Pons (tissue), 1 donor: Measurements from ENCODE around the gene CKB.

Experiments
- DNase-seq: peaks from one replicate; pipeline ENCODE4 v3.0.0-alpha.2; 2016; ENCODE audit warnings: low spot score

The CKB gene

DNA sequence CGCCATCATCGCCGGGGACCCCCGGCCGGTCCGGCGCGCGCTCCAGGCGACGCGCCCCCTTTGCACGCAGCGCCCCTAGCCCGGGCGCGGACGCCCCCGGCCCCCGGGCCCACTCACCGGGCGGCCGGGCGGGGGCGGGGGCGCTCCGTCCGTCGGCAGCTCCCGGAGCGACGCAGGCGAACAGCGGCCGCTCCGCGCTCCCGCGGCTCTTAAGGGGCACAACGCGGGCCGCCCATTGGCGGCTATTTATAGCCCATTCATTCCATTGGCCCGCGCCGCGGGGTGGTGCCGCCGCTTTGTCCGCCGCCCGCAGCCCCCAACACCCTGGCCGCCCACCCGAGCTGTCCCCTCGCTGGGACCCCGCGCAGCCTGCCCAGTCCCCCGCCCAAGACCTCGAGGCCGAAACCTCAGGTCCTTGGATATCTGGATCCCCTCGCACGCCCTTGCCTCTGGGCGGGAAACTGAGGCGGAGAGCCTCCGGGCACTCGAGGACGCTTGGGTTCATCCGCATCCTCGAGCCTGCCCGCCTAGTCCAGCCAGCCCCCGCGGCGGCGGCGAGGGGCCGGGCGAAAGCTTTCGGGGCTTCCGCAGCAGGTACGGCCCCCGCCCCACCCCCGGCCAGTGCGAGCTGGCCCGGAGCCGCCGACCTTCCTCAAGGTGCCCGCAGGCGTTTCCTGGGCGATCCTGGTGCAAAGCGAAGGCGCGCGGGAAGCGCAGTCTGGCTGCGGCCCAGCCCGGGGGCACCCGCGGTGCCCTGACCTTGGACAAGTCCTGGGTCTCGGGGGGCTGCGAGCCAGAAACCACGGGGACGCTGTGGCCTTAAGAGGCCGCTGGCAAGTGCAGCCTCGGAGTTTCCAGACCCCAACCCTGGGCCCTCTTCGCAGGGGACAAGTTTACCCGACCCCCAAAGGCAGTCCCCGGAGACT, at the start of gene CKB:
Gene CKB, minus strand, starts transcription at position 182 of the 926 bp plus-strand sequence. CDS start 337 bp downstream, outside the sequence.
- DNase-seq, result peak; percentile 76

DNA sequence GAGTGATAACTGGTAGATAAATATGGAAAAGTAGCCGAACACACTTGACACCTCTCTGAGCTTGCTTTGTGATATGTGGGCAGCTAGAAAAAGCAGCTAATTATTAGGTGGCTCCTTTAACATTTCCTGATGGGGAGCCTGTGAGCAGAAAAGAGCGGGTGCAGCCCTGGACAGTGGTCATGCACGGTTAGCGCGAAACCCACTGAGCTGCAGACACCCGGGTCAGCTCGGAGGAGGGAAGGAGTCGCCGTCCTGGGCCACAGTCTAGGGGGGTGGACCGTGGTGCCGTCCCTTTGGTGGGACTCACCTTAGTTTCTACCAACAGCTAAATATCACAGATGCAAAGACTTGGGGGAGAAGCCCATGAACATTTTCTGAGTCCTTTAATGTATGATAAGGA, 46.8 kb upstream of the CKB start:
- DNase-seq, result no peak

DNA sequence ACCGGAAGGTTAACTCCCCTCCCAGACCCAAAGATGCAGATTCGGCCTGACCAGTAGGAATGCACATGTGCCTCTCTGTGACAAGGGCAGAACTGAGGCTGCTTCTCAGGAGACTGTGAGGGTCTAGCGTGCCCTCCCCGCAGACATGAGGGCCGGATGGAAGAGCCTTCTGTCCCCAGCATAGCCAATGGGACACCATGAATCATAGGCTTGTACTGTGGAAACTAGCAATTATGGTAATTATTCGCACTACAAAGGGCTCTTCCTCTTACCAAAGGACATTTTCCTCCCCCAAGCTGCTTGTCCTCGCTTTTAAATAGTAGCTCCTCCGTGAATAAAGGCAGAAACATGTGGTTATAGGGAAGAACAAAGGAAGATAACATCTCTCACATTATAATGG, 46.3 kb upstream of the CKB start:
- peak; percentile 50 for DNase-seq

DNA sequence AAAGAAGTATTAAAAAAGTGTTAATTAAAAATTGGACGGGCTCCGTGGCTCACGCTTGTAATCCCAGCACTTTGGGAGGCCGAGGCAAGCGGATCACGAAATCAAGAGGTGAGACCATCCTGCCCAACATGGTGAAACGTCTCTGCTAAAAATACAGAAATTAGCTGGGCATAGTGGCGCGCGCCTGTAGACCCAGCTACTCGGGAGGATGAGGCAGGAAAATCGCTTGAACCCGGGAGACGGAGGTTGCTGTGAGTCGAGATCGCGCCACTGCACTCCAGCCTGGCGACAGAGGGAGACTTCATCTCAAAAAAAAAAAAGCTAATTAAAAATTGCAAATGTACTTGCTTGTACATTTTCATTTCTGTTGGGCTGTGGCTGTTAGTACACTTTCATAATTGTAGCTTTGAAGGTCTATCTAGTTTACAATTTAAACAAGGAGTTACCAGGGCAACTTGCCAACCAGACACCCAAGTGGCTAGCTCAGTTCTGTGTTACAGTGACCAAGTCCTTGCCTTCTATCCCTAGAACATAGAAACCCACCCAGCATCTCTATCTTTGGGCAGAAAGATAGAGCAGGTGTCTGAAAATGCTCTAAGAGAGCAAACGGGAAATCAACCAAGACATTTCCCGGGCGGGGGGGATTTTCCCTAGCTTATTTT, 41.3 kb upstream of the CKB start:
- DNase-seq, result no peak

DNA sequence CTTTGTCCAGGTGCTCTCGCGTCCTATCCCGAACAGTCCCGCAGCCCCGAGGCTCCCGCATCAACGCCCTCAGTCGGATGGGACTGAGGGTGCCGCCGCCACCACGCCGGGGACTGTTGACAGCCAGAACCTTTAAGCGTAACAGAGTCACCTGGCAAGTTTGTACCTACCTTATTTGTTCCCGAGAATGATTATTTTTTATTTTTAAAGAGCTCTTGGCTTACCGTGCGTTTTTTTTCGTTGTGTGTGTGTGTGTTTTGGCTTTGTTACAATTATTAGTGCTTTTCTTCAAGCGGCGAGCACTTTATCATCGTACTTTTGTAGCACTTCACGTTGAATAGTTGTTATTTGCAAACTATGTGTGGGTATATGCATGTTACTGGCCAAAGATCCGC, 40.6 kb upstream of the CKB start:
- DNase-seq, result peak; percentile 26

DNA sequence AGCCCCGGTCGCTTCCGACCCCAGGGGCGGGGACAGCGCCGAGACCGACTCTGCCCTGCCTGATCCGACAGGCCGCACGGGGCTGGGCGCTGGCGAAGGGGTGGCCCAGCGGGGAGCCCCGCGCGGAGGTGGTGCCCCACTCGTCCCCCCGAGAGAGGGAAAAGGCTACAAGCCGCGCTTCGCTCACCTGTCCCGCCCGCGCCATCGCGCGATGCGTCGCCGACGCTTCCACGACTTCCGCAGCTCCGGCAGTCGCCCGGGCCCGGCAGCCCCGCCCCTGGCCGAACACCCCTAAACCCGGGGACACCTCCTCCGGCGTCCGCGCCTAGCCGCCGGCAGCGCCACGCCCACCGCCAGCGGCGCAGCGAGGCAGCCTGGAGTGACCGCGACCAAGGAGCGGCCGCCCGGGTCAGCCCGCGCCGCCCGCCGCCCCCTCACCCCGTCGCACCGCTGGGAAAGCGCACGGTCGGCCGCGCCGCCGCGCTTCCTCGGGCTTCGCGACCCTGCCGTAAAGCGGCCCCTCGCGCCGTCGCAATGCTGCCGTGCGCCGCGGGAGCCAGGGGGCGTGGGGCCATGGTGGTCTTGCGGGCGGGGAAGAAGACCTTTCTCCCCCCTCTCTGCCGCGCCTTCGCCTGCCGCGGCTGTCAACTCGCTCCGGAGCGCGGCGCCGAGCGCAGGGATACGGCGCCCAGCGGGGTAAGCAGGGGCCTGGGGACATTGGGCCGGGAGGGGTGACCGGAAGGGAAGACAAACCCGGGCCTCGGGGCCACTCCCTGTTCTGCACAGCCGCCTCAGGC, 40.0 kb upstream of the CKB start, which contains the start of the genes BAG5 and COA8:
Gene BAG5, minus strand, starts transcription at position 229 of the 797 bp plus-strand sequence. CDS start 1,493 bp downstream, outside the sequence.
Gene COA8, plus strand, starts transcription at position 532 of the 797 bp plus-strand sequence. Its CDS starts 42 bp downstream, at position 574.
- DNase-seq, result peak; percentile 58

DNA sequence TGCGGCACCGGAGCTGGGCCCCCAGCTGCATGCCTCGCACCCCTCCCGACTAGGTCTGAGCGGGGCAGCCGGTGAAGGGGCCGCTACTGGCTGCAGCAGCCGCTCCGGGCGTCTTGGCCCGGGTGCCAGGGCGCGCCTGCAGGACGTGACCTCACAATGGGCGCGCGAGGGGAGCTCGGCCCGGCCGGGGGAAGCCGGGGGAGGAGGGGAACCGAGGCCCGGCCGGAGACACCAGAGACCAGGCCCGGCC, 39.5 kb upstream of the CKB start:
- no peak for DNase-seq

DNA sequence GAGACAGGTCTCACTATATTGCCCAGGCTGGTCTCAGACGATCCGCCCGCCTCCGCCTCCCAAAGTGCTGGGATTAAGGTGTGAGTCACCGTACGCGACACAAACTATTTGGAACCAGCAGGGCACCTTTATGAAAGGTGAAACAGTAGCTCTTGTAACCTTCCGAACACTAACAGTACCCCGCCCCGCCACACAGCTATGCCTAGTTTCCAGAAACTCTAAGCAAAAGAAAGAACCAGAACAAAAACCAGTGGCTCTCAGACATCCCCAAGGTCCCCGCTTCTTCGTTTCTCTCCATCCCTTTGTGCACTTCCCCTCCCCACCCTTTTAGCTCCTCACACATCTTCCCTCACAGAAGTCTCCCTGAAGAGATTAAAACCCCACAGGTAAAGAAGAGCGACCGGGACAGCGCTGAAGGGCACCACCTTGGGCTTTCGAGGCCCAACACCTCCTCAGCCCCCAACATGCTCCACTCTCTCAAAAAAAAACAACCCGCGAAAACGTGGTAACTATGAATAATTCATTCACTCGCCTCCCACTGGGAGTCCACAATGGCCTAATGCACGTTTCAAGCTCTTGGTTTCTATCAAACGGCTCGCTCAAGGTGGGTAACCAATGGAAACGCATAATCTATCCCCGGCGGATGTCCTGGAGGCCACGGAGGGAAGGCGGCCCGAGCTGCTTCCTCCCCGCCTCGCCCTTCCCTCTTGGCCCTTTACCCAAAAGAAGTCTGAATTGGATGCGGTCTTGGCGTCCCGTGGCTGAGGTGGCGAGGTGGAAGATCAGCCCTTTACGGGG, 39.0 kb upstream of the CKB start:
- DNase-seq, result no peak

DNA sequence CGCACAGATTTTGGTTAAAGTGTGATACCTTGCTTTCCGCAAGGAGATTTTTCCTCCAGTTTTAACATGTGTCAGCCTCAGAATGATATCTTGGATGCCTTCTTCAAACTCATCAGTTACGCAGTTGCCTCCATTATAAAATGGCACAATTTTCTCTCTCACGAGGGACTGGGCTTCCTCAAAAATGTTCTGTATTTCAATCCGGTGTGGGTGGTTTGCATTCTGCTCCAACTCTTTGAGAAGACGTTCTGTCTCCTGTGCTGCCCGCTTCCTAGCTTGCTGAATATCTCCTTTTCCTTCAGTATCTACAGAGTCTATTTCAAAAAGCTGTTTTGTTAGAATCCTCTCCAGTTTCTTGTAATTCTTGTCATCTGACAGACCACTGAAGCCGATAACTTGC, 38.1 kb upstream of the CKB start:
- DNase-seq, result no peak

DNA sequence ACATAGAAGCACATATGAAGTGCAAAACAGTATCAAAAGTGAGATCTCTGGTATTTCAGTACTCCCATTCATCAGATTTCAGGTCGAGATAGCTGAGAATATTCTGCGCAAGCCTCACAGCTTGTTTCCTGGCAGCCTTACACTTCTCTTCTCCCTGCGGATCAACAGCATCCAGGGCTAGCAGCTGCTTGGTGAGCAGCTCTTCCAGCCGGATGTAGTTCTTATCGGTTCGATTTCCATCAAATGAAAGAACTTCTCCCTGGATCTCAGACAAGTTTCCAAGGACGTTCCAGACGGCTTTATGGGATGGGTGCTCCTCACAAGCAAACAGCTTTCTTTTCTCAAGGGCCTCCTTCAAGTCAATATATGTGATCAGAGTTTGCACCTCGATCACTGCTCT, 37.1 kb upstream of the CKB start:
- DNase-seq, result no peak

DNA sequence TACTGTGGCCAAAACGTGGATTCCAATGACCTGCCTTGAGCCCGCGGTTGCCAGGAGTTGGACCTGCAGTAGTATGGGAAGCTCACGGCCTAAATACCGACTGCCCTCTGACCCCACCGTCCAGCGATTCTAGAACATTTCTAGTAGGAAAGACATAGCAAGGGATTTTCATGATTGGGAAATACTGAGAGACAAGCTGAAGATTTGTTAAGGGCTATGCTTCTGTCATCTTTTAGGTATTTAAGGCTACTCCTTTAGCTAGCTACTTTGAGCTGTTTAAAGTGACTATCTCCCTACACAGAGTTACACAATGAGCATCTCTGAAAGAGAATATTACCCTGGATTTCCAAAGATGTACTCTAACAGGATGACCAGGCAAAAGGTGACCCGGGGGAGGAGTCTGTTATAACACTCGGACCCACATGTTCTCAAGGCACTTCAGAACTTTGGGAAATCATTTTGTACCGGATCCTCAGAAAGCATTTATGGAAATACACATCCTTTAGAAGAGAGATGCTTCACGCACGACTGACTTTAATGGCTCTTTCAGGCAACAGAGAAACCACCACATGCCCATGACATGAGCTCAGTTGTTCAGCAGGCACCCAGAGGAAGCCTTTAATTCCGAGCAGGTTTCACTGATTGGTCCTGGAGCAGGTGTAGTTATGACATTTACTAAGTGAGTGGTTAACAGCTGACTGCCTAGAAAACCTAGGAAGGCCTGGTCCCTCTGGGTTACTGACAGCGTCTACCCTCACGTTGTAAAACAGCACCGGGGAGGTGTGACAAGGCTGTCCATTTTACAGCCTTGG, 35.6 kb upstream of the CKB start:
- DNase-seq, result no peak

DNA sequence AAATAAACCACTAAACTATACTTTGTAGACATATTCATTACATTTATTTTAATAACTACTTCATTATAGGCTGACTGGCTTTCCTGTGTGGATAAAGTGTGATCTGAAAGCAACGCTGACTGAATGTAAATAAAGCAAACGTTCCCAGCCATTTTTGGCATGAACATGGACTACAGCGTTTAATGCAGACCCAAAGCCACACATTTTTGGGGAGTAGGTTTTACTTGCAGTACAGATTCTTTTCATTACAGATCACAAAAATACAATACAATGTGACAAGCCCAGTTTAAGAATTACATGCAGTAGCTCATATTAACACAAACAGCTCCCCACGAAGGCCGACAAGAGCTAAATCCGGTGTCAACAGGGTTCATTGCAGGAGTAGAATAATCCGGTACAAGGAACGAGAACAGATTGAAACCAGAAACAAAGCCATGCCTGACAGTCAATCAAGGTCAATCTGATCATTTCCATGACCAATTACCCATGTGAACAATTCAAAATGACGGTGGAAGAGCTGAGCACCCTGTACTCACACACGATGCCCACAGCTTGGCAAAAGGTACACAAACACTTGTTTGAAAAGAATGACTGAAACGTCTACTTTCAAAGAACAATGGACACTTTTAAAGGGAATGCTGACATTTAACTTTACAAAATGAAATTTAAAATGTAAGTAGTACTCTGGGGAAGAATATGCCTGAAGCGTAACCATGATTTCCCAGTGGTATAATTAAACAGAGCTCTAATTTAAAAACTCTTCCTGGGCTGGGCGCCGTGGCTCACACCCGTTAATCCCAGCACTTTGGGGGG, 34.5 kb upstream of the CKB start:
- no peak for DNase-seq

DNA sequence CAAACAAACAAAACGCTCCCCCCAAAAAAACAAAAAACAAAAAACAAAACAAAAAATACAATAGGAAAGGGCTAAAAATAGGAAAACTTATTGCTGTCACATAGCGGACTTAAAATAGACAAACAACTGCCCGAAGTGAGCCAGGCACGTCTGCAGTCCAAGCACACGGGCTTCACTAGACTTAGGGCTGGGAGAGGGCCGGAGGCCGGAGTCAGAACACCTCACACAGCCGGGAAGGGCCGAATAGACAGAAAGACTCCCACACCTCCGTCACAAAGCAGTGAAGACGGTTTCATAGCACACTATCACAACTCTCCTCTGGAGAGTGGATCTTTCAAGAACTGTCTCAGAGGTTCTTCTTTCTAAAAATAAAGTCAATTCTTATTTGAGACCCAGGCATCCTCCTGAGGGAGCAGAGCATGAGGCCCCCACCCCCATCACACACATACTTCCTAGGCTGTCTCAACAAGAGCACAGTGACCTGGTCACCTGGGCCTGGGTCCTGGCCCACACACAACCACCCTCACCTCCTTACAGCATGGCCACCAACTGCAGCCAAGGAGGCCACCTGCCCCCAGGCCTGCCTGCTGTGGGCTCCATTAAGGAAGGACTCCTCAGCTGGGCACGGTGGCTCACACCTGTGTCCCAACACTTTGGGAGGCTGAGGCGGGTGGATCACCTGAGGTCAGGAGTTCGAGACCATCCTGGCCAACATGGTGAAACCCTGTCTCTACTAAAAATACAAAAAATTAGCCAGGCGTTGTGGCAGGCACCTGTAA, 33.1 kb upstream of the CKB start:
- DNase-seq, result no peak

DNA sequence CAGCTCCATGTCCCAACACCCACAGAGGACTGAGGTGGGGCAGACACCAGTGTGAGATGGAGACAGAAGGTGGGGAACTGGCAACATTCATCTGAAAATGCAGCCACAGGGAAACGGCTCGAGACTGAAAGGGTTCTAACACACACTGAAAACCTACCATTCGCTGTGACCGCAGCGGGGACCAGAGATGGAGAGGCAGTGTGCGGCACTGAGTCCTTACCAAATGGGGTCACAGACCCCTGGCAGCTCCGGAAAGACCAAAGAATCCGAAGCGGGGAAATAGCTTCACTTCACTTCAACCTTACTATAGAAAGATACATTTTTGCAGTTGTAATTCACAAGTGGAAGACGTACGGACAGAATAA, 30.2 kb upstream of the CKB start:
- no peak for DNase-seq

DNA sequence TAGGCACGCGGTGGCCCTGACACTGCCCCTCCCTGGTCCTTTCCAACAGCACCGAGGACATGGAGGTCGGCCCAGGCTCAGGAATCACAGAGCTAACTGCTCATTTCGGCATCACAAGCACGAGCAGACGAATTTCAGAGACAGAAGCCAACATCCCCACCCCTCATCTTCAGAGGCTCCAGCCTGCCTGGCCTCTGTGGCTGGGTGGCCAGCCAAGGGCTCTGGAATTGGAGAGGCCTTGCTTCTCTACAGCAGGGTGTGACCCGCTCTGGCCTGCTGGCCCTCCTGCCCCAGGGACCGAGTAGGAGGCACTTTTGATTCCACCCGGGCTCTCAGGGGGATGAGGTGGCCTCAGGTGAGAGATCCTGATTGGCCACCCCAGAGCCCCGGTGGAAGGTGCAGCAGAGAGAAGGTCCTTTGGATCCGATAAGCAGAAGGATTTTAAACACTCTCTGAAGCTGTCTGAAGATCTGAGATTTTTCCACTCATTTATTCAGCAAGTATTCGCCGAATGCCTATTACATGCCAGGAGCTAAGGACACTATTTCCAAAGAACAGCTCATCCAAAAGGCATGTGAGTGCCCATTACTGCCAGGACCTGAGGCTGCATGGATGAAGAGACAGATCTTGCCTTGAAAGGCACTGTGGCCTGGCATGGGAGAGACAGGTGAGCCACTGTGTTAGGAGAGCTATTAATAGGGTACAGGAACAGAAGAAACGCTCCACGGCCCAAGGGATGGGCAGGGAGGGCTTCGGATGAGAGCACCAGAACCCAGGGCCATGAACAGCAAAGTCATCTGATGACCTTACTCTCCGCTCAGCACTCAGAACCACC, 29.6 kb upstream of the CKB start:
- no peak for DNase-seq

DNA sequence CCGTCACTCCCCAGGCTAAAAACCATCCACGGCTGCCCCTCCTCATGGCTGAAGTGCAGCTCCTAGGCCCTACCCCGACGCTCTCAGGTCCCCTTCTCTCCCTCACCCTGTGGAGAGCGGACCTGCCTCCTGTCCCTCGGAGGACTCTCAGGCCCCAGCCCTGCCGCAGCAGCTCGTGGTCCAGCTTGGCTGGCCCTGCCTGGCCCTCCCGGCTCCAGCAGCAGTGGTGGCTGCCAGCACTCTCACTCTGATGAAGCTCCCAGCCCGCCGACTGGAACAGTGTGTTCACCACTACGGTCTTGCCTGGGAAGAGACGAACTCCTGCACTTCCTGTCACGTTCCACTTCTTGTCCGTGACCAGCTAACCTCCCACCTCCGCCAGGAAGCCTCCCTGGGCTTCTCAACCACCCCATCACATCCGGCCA, 28.7 kb upstream of the CKB start:
- DNase-seq, result no peak

DNA sequence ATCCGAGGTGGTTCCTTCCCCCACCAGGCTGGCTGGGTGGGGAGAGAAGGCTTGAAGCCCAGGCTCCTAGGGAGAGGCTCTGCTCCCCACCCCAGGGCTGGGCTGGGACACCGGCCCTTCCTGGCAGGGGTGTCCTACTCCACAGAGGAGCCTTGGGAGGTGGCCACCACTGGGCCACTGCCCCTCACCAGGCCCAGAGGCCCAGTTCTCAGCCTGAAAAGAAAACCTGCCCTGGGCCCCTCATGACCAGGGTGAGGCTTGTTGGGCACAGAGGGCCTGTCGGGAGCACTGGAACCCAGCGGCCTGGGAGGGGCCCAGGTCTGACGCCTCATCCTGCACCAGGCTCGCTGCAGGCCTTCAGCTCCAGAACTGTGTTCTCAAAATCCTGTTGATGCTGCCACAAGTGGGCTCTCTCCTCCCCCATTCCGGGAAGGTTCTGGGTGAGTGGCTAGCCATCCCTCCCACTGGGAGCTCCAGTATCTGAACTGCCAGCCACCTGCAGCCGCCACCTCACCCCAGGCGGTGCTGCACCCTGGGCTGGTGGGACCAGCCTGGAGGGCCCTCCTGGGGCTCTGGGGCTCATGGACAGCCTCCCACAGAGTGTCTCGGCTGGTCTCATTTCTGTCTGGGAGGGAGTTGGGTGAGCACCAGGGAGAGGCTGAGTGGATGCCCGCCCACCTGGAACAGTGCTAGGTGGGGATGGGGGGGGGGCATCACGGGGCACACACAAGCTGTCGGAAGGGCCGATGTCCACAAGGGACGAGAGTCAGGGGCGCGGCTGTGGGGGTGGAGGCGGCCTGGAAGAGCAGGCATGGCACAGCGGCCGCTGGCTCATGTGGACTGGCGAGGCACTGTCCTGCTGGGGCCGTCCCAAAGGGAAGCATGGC, 28.1 kb upstream of the CKB start:
- no peak for DNase-seq
